Renal cortical epithelial cell (primary cell): ENCODE measurements around the gene SLC51B. TPM values are rescaled to one million over a fixed set of nuclear protein-coding genes. Genes with fewer than 3 reads are reported as not detected.
A peak's percentile ranks its signal among the peaks of the same experiment; 100 is the strongest.
"Not testable (repeated sequence)": the region's sequence is repeated elsewhere in the genome, so short reads cannot be mapped to it uniquely, and the experiment has no call there.

Experiments used
- DNase-seq: peaks from one replicate; pipeline ENCODE4 v3.0.0-alpha.2; 2011; ENCODE audit warnings: low read depth
- total RNA-seq: library from RNA; depleted of rRNA; stranded (reverse); fragments of >200 nt; gene quantifications from 2 replicates; pipeline ENCODE4 v1.2.3, GENCODE V29; 2014

Gene SLC51B
- 0.15 TPM in 1 of 2 replicates, not detected in the other for total RNA-seq

DNA sequence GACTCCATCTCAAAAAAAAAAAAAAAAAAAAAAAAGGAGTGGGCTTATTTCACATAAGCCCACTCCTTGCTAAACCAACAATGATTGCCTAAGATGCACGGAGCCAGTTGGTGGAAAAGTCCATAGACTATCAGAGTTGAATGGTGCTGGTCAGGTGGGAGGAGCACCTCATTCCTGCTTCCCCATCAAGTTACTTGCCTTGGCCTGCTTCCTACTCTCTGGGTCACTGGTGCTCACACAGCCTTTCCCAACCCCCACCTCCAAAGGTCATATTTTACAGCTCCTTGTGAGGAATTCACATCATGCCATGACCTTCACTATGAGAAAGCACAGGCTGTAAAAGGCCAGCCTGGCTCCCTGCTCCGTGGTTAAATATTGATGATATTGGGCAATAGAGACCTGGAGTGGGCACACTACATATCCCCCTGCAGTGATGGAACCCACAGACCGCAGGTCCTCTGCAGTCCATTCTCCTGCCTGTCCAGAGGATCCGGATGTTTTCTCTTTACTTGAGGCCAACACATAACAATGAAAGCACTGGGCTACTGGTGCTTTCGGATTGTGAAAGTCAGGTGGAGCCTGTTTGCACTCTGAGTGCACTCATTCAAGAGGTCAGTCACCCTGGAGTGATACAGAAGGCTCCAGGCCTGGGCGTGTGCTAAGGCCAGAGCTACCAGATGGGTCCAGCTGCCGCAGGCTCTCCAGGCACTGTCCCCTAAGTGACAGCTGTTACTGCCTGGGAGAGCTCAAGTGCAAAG lies at the start of gene SLC51B:
Gene SLC51B (plus strand): TSS at position 664 of the 758 bp plus-strand sequence. CDS start 4,618 bp downstream, outside the sequence.
- DNase-seq, result peak; percentile 98

DNA sequence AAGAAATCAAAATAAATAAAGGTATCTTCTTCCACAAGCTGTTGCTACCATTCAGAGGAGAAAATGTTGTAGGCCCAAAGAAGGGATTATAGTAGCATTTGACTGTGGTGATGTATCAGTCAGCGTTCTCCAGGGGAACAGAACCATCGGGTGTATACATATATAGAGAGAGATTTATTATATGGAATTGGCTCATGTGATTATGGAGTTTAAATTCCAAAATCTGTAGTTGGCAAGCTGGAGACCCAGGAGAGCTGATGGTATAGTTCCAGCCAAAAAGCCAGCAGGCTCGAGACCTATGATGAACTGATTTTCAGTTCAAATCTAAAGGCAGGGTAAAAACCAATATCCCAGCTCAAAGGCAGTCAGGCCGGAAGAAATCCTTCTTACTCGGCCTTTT lies 48.1 kb upstream of the SLC51B start:
- DNase-seq, result no peak

DNA sequence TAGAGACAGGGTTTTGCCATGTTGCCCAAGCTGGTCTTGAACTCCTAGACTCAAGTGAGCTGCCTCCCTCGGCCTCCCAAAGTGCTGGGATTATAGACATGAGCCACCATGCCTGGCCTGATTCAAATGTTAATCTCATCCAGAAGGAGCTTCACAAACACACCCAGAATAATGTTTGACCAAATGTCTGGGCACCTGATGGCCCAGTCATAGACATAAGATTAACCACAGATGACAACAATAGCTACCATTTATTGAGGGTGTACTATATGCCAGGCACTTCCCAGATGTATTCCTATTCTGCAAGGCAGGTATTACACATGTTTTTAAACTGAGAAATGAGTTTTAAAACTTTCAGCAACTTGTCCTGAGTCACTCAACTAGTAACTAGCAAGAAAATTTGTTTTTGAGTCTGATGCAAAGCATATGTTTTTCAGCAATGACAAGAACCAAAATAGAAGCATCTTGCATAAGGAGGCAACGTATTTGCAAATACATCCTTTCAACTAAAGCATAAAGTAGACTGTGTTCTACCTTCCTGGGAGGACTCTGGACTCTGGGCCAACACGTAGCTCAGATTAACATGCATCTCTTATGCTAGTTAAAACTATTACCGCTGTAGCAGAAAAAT lies 47.3 kb upstream of the SLC51B start:
- no peak for DNase-seq

DNA sequence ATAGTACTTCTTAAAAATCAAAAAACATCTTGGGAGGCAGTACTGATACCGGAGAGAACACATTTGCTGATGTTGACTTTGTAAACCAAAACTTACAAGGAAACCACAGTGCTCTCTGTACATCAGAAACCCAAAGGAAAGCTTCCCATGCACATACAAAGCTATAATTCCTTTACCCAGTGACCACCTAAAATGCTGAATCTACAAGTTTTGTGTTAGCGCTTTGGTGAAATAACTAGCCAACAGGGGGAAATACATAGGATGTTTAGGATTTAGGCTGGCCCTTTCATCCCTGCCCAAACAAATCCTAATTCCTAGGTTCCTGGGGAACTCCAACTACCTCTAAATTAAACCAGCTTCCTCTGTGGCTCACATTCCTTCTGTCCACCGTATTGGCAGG lies 40.2 kb upstream of the SLC51B start:
- DNase-seq, result no peak

DNA sequence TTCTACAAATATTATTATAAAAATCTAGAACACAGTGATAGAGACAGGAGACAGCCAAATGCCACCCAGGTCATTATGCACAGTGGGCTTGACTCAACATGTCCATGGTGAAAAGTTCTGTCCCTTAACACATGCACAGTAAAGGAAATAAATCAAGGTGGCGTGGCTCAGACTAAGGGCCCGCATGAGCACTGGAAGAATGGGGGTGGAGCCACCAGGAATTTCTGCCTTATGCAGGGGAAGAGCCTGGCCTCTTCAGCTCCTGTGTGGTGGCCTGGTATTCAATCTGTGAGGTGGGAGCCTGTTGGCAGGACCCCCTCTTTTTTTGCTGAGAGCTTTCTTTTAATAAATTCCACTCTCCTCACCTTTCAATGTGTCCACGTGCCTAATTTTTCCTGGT lies 38.3 kb upstream of the SLC51B start:
- DNase-seq, result no peak

DNA sequence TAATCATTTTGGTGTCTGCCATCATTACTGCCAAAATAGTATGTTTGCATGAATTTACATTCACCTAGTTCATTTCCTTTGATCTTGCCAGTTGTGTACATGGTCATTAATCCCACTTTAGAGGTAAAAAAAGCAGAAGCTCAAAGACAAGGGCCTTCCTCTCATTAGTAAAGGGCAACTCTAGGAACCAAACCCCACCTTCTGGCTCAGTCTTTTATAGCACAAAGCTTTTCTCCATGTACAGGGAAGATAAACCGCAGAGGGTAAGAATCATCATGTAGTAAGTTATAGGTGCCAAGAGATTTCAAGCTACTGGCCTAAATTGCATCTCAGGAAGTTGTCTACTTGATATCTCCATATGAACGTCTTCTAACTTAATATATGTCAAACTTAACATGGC lies 36.2 kb upstream of the SLC51B start:
- no peak for DNase-seq

DNA sequence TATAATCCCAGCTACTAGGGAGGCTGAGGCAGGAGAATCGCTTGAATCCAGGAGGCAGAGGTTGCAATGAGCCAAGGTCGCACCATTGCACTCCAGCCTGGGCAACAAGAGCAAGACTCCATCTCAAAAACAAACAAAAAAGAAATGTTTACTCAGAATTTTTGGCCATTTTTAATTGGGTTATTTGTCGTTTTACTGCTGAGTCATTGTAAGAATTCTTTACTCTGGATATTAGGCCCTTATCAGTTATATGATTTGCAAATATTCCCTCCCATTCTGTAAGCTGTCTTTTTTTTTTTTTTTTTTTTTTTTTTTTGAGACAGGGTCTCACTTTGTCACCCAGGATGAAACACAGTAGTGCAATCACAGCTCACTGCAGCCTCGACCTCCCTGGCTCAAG lies 34.0 kb upstream of the SLC51B start:
- DNase-seq, result not testable (repeated sequence)

DNA sequence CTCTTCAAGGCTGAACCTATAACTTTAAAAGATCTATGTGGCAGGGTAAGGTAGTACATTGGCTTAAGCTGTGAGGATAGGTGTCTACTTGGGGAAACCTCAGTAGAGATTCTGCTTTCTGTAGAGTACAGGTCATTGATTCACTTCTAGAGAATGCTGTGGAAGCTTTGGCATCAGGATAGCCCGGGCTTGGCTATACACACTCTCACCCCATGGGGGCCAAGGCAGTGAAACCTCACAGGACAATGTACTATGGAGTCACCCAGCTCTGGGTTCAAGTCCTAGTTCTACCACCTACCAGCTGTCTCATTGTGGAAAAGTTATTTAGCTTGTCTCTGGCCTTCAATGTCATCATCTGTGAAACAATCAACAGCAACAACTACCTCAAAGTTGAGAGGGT lies 24.8 kb upstream of the SLC51B start:
- no peak for DNase-seq

DNA sequence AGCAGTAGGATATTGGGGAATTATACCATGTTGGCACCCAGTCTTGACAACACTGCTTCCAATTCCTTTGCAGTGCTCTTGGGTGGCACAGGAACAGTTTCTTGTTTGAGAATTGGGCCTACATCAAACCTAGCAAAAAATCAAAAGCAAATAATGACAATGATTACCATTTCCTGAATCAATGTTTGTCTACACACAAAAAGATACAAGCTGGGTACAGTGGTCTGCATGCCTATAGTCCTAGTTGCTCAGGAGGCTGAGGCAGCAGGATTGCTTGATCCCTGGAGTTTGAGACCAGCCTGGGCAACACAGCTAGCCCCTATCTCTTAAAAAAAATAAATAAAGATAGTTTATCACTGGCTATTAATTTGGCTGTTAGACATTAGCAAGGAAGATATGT lies 23.7 kb upstream of the SLC51B start:
- no peak for DNase-seq

DNA sequence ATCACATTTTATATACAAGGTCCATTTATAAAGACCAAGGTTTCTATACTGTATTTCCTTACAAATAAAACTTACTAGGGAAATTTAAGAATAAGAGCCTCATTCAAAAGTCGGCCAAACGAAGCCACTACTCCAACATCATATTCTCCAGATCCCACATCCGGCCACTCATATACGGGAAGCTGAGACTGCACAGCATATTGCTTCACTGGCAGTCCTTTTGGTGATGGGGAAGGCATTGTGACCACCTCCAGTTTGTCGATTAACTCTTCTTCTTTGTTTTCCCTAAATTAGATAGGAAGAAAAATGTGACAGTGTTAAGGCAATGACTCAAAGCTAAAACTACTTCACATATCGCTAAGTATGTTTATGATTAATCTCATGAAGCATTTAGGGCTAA lies 18.4 kb upstream of the SLC51B start:
- no peak for DNase-seq

DNA sequence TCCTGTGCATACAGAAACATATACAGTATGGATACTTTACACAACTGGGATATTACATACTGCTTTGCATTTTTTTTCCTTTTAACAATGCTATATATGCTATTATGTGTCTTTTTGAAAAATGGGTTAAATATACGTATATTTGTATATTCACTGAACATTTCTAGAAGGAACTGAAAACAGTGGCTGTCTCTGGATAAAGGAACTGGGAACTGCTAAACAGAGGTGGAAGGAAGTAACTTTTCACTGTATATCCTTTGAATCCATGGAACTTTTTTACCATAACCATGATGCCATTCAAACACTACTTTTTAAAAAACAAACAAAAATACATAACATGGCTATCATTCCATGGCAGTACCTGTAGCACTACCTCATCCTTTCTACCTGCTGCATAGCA lies 17.6 kb upstream of the SLC51B start:
- no peak for DNase-seq

DNA sequence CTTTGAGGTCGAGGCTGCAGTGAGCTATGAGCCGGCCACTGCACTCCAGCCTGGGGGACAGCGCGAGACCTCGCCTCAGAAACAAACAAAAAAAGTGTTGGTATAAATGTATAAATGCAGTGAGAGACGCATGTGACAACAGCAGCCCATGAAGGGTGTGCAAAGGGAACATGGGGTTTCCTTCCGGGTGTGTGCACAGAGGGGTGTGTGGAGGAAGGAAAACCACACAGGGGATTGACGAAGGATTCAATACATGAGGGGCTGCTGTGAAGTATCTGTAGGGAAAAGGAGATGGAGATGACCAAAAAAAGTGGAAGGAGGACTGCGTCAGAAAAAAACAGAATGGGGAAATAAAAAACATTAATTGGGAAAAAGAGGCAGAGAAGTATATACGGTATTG lies 16.8 kb upstream of the SLC51B start:
- no peak for DNase-seq

DNA sequence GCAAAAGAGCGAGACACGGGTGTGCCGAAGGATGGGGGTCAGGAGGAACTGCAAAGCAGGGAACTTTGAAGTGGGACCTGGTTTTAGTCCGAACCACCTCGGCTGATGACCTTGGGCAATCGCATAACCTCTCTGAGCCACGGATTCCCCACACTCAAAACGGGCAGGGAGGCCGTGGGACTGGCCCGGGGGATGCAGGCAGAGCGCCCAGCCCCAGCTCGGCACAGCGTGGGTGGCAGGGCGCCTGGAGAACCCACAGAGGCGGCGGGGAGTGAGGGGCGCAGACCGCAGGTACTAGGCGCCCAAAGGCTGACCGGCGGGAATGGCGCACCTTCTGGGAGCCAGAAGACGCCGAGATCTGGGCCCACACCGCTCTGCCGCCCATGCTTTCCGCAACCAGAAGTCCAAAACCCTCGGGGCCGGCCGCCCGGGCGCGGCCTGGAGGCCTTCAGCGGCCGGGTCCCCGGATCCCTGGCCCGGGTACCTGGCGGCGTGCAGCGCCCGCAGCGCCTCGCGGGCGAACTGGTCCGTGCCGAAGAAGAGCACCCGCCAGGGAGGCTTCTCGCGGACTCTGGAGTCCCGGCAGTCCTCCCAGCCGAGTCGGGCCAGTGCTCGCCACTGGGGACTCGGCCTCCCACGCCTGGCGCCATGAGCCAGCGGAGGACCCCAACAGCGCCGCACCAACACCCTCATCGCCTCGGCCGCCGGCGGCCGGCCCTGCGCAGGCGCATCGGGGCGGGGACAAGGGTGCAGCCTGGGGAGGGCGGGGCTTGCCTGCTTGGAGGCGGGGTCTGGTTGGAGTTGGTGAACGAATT lies 16.1 kb upstream of the SLC51B start, which contains the start of gene MTFMT:
Gene MTFMT (minus strand): TSS at position 719 of the 815 bp plus-strand sequence. CDS start 26 bp downstream, at position 693.
- peak; percentile 43 for DNase-seq

DNA sequence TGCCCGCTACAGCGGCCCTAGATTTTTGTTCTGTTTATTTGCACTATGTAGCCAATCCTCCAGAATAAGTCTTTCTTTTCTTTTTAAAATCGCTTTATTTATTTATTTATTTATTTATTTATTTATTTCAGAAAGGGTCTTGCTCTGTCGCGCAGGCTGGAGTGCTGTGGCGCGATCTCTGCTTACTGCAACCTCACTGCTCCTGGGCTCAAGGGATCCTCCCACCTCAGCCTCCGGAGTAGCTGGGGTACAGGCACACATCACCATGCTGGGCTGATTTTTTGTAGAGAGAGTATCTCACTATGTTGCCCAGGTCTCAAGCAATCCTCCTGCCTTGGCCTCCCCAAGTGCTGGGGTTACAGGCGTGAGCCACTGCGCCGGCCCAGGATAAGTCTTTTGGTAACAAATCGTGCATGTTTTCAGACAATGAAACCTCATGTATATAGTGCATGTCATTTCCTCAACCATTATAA lies 15.4 kb upstream of the SLC51B start:
- no peak for DNase-seq

DNA sequence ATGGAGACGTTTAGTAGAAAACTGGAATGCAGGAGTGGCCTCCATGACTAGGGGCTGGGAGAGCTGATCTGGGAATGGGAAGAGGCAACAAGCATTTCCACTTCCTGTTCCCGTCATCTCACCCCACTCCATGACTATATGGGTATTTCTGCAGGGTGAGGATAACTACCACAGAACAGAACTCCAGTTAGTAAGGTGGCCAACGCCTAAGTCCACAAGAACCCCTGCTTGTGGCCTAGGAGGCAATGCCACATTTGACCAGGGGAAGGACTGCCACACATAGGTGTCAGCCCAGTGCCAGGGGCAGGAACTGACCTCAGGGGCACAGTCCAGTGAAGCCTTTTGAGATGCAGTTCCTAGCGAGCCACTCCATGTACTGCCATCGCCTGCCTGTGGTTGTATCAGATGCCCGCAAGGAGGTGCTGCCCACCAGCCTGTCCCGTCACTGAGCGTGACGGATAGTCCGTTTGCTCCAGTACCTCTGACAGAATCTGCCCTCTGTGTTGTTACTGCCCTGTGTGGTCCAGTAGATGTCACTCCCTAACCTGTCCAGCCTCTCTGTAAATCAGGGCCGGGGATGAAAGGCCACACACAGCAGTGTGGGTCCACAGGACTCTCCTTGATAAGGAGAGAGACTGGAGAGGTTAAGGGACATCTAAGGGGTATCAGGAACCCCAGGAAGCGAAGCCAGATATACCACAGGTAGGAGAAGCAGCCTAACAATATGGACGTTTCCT lies 12.2 kb upstream of the SLC51B start:
- DNase-seq, result peak; percentile 82

DNA sequence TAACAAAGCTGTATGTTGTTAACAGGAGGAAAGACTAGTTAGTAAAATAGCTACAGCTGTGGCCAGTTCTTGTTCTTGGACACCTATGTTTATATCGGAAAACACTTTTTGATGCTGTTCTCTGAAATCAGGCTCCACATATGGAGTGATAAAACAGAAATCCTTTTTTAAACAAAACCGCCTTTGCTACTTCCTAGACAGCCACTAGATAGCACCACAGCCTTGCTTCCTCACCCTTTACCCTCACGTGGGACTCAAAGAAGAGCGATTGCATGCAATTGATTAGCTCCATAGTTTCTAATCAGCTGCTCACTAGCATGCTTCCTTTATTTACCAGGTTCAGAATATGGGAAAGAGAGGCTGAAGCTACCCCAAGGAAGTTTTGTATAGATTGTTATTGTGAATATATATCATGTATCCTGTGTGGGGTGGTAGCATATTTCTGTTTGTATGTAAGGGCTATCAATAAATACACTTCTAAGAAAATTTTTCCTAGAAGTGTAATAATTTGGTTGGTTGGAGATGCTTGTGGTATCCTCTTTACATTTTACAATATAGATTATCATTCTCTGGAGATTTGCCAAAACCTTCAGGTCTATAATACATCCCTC lies 11.4 kb upstream of the SLC51B start:
- DNase-seq, result peak; percentile 55

DNA sequence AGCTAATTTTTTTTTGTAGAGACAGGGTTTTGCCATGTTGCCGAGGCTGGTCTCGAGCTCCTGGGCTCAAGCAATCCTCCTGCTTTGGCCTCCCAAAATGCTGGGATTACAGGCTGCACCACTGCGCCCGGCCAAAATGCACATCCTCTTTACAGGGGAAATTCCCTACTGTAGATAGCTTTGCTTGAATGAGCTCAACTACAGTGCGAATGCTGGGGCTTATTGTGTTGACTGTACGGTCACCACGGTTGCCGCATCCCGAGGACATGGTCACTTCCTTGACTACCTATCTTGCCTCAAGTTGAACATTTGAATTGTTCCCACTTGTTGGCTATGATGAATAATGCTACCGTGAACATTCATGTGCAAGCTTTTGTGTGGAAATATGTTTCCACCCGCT lies 10.5 kb upstream of the SLC51B start:
- DNase-seq, result no peak

DNA sequence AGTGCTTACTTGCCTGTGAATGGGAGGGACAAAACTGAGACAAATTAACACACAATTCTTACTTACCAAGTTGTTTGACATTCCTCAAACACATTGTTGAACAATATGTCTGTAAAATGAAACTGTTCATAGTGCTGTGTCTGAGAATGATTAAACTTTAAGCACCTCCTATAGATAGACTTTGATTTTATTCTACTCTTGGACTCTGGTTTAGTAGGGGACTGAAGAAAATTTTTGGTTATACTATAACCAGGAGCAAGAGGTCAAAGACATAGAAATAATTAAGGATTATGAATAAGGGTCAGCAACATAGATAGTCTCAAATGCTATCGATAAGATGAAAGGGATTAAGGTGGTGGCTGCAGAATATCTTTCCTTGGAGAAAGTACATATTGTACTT lies 7.9 kb upstream of the SLC51B start:
- DNase-seq, result no peak

DNA sequence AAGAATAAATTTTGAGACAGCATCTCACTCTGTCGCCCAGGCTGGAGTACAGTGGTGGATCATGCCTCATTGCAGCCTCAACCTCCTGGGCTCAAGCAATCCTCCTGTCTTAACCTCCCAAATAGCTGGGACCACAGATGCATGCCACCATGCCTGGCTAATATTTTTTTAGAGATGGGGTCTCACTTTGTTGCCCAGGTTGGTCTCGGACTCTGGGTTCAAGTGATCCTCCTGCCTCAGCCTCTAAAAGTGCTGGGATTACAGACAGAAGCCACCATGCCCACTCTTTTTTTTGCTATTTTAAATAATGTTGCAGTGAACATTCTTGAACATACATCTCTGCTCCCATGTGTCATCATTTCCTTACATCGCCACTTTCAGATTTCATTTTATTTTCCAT lies 6.8 kb upstream of the SLC51B start:
- no peak for DNase-seq

DNA sequence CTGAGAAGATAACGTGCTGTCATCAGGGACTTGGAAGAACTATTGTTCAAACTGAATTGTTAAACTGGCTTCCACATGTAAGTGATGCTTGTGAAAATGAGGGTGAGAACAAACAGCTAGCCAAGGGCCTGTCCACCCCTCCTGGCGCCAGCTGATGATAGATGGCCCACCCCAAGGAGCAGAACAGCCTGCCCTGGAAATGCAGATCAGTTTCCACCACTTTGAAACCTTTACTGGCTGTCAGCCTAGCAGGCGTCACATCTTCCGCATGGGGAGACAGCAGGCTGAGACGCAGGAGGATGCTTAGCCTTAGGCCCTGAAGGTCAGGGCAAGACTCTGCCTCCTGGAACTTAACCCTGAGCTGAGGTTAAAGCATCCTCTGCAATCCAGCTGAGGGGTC lies 6.4 kb upstream of the SLC51B start:
- no peak for DNase-seq

DNA sequence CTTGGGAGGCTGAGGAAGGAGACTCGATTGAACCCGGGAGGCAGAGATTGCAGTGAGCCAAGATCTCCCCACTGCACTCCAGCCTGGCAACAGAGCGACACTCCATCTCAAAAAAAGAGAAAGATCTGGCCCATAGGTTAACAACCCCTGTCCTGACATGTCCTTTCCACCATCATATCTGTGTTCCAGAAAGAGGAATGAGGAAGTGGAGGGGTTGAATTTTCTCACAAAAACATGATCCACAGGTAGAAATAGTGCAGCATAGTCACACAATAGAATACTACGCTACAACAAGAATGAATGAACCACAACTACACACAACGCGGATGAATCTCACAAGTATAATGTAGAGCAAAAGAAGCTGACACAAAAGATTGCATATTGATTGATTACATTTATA lies 4.7 kb upstream of the SLC51B start:
- DNase-seq, result no peak
